Measurements from ENCODE around the gene CHAD.
"Not testable (repeated sequence)": the region's sequence is repeated elsewhere in the genome, so short reads cannot be mapped to it uniquely, and the experiment has no call there.

CHAD gene

GRCh38 chr17:50478391-50479381 is 10.0 kb upstream of the CHAD start, which contains the start of gene RSAD1:
Gene RSAD1, plus strand, starts transcription at chr17:50478860. Its CDS starts 25 bp downstream, at chr17:50478885.
- intact Hi-C loops (cut with DNase I) = no loop called here
- peak; percentile 58 to 93 (median 86) for DNase-seq

- intact Hi-C loops (cut with DNase I) = no loop called here
- DNase-seq = no peak
These were observed 9.3 kb upstream of the CHAD start for GRCh38 chr17:50477976-50478375.

- DNase-seq = no peak
- intact Hi-C loops (cut with DNase I) = no loop called here
These were observed 8.1 kb upstream of the CHAD start for GRCh38 chr17:50476545-50477315.

- intact Hi-C loops (cut with DNase I); DNase-seq: not testable (repeated sequence)
These were observed 7.3 kb upstream of the CHAD start for GRCh38 chr17:50475775-50476544.

- peak in 1 of 42 donors; percentile 23 for DNase-seq
- intact Hi-C loops (cut with DNase I) = no loop called here
These were observed 6.7 kb upstream of the CHAD start for GRCh38 chr17:50475362-50475761.

- intact Hi-C loops (cut with DNase I) = no loop called here
- DNase-seq = no peak
These were observed 5.8 kb upstream of the CHAD start for GRCh38 chr17:50474523-50474922.

- intact Hi-C loops (cut with DNase I) = no loop called here
- no peak for DNase-seq
These were observed 5.2 kb upstream of the CHAD start for GRCh38 chr17:50473901-50474300.

GRCh38 chr17:50472761-50473161 is 4.1 kb upstream of the CHAD start:
- intact Hi-C loops (cut with DNase I) = not testable (repeated sequence)
- DNase-seq = peak in 14 of 42 donors; percentile 28 to 71 (median 52)

GRCh38 chr17:50472286-50472685 is 3.6 kb upstream of the CHAD start:
- intact Hi-C loops (cut with DNase I) = no loop called here
- no peak for DNase-seq

- intact Hi-C loops (cut with DNase I) = no loop called here
- DNase-seq = peak in 1 of 42 donors; percentile 23
These were observed 2.6 kb upstream of the CHAD start for GRCh38 chr17:50471009-50471905.

- intact Hi-C loops (cut with DNase I) = no loop called here
- DNase-seq = peak in 1 of 42 donors; percentile 27
These were observed 1.7 kb upstream of the CHAD start for GRCh38 chr17:50470426-50470825.

- no peak for DNase-seq
- intact Hi-C loops (cut with DNase I) = no loop called here
These were observed 1.1 kb upstream of the CHAD start for GRCh38 chr17:50469671-50470305.

- intact Hi-C loops (cut with DNase I) = no loop called here
- peak in 1 of 42 donors; percentile 23 for DNase-seq
These were observed 527 bp upstream of the CHAD start for GRCh38 chr17:50469208-50469605.

GRCh38 chr17:50467855-50468303 is 801 bp downstream of the CHAD start:
- DNase-seq = no peak
- intact Hi-C loops (cut with DNase I) = no loop called here

- intact Hi-C loops (cut with DNase I) = no loop called here
- no peak for DNase-seq
These were observed 1.4 kb downstream of the CHAD start for GRCh38 chr17:50467114-50467854.

- DNase-seq = no peak
- intact Hi-C loops (cut with DNase I) = no loop called here
These were observed 2.1 kb downstream of the CHAD start for GRCh38 chr17:50466371-50467113.
